Right lobe of liver (tissue), 4 donors: Measurements from ENCODE around the gene KIF11.

ENCODE experiments used
- POLR2A ChIP-seq: fragments of 450-650 bp; IDR thresholded peaks from one replicate; pipeline ENCODE4 v1.6.1; 2017; ENCODE audit warnings: antibody characterized with exemption, mild to moderate bottlenecking
- TF ChIP-seq, protein P1 (sequence below), 4 donors: fragments of 200-600 bp in 3 of 4; fragments of 450-650 bp in 1 of 4; IDR thresholded peaks; one replicate each; pipeline versions ENCODE4 v1.5.1 to v1.8.0; 2016 to 2022; ENCODE audit warnings: antibody characterized with exemption in 4 of 4, mild to moderate bottlenecking in 2 of 4
- donor health status: DM: no; HTN: no; CAD: no.
- donor health status: DM: no; HTN: no; CAD: no.
- donor health status: DM: no; HTN: yes; CAD: no.

DNA sequence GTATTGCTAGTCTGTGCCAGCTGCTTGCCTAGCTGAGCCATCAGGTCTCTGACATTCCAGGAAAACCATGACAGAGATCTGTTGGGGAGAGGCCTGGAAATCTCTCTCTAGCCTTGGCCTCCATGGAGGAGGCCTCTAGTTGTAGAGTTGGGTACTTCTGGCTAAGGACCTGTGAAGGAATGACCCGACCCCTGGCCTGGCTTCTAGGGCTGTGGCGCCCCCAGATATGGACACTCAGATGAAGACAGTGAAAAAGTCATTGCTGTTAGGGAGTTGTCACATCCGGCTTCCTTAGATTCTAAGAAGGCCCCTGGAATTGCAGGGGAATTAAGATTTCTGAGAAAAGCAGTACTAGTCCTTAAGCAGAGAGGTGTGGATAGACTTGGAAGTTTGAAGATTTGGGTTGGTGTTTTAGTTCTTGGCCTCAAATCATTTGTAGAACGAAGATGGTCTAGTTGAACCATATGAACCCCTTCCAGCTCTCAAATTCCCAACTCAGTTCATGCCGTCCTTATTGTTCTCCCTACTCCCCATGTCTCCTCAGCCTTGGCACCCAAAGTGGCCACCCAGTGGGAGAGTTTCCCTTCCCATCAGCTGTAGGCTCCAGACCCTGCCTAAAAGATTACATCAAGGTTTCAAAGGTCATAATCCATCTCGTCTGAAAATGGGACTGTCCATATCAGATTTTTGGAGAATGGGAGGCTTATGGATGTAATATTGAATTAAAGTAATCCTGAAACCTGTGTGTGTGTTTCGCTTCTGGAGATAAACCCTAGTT is 103.9 kb downstream of the KIF11 start:
- TF ChIP-seq, protein P1, sequence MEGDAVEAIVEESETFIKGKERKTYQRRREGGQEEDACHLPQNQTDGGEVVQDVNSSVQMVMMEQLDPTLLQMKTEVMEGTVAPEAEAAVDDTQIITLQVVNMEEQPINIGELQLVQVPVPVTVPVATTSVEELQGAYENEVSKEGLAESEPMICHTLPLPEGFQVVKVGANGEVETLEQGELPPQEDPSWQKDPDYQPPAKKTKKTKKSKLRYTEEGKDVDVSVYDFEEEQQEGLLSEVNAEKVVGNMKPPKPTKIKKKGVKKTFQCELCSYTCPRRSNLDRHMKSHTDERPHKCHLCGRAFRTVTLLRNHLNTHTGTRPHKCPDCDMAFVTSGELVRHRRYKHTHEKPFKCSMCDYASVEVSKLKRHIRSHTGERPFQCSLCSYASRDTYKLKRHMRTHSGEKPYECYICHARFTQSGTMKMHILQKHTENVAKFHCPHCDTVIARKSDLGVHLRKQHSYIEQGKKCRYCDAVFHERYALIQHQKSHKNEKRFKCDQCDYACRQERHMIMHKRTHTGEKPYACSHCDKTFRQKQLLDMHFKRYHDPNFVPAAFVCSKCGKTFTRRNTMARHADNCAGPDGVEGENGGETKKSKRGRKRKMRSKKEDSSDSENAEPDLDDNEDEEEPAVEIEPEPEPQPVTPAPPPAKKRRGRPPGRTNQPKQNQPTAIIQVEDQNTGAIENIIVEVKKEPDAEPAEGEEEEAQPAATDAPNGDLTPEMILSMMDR (IDR thresholded peaks at IDR 0.05): no peak
- TF ChIP-seq POLR2A: no peak
